Endothelial cell of umbilical vein (primary cell): ENCODE results near the gene KRTAP3-3.

Experiments
- EZH2 ChIP-seq: IDR thresholded peaks from 2 replicates; pipeline ENCODE4 v1.6.1; 2012; ENCODE audit warnings: borderline replicate concordance, low read depth, mild to moderate bottlenecking, moderate library complexity, low read length, inconsistent platforms; ENCODE audit not compliant: severe bottlenecking
- FOS ChIP-seq: IDR thresholded peaks from 2 replicates; pipeline ENCODE4 v1.6.1; 2011; ENCODE audit warnings: mild to moderate bottlenecking, low read length, moderate library complexity, borderline replicate concordance; ENCODE audit not compliant: insufficient read depth
- GATA2 ChIP-seq: IDR thresholded peaks from 2 replicates; pipeline ENCODE4 v1.7.0; 2011; ENCODE audit warnings: low read depth, mild to moderate bottlenecking, moderate library complexity, mixed read lengths, low read length; ENCODE audit not compliant: insufficient read length, insufficient read depth
- JUN ChIP-seq: IDR thresholded peaks from 2 replicates; pipeline ENCODE4 v1.6.1; 2011; ENCODE audit warnings: borderline replicate concordance, low read depth; ENCODE audit not compliant: insufficient read length, insufficient read depth
- MYC ChIP-seq: IDR thresholded peaks from one replicate; pipeline ENCODE4 v1.6.1; 2011; ENCODE audit warnings: mild to moderate bottlenecking, low read depth, low read length
- POLR2A ChIP-seq: IDR thresholded peaks from 2 replicates; pipeline ENCODE4 v1.6.1; 2012; ENCODE audit warnings: low read depth, mild to moderate bottlenecking, control low read depth, low read length
- POLR2AphosphoS5 ChIP-seq: IDR thresholded peaks from 2 replicates; pipeline ENCODE4 v1.6.1; 2012; ENCODE audit warnings: low read depth, mild to moderate bottlenecking, control low read depth, low read length, moderate library complexity; ENCODE audit not compliant: insufficient read depth
- TF ChIP-seq, protein P1 (sequence below), 2 donors: IDR thresholded peaks; 1 replicate in 1 of 2; 2 replicates in 1 of 2; pipeline ENCODE4 v1.5.1; 2011; ENCODE audit warnings: low read length in 2 of 2, mild to moderate bottlenecking in 2 of 2, moderate library complexity in 2 of 2, control low read depth in 1 of 2, inconsistent platforms in 1 of 2, low read depth in 1 of 2; ENCODE audit not compliant: insufficient read depth in 1 of 2; ENCODE audit errors: extremely low read depth in 1 of 2
- TF ChIP-seq, protein P2 (sequence below): IDR thresholded peaks from 2 replicates; pipeline ENCODE4 v1.6.1; 2011; ENCODE audit not compliant: insufficient read depth, insufficient read length

DNA sequence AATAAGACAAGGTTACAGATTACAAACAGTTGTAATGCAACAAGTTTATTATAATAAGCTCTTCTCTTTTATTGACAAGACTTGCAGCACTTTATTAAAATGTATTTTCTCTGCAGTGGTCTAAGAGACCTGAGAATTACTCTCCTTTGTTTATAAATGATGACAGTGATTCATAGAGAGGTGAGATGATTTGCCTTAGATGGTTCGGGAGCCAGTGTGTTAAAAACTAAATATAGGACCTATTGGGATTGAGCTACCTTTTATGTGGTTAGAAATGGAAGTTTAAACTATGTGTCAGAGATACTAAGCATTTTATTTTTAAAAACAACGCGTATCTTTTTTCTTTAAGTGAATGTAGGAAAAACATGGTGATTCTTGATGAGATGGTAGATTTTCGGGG lies 2.9 kb upstream of the KRTAP3-3 start:
- TF ChIP-seq POLR2AphosphoS5 (no peak), POLR2A (no peak), EZH2 (no peak), MYC (no peak), FOS (no peak), GATA2 (no peak), JUN (no peak)
- TF ChIP-seq, protein P1, sequence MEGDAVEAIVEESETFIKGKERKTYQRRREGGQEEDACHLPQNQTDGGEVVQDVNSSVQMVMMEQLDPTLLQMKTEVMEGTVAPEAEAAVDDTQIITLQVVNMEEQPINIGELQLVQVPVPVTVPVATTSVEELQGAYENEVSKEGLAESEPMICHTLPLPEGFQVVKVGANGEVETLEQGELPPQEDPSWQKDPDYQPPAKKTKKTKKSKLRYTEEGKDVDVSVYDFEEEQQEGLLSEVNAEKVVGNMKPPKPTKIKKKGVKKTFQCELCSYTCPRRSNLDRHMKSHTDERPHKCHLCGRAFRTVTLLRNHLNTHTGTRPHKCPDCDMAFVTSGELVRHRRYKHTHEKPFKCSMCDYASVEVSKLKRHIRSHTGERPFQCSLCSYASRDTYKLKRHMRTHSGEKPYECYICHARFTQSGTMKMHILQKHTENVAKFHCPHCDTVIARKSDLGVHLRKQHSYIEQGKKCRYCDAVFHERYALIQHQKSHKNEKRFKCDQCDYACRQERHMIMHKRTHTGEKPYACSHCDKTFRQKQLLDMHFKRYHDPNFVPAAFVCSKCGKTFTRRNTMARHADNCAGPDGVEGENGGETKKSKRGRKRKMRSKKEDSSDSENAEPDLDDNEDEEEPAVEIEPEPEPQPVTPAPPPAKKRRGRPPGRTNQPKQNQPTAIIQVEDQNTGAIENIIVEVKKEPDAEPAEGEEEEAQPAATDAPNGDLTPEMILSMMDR (IDR thresholded peaks at IDR 0.05; ENCODE audit: extremely low read depth in 1 of 2, insufficient read depth in 1 of 2, low read depth in 1 of 2, low read length in 2 of 2) = no peak
- TF ChIP-seq, protein P2, sequence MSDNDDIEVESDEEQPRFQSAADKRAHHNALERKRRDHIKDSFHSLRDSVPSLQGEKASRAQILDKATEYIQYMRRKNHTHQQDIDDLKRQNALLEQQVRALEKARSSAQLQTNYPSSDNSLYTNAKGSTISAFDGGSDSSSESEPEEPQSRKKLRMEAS = no peak
